IMR-90 (cell line): ENCODE data around the gene NCCRP1. TPM values are rescaled to one million over a fixed set of nuclear protein-coding genes. Genes with fewer than 3 reads are reported as not detected.

Source experiments
- ATAC-seq: fragments of 200-7000 bp; cut with Tn5 transposase; 2 replicates; pipeline ENCODE4 v1.9.1; 2020; ENCODE audit warnings: low read depth, mild to moderate bottlenecking, moderate library complexity
- BruUV-seq: library from RNA; stranded (reverse); fragments of 400-500 nt; replicated peaks from 2 replicates; lab custom pipeline; 2021; lab: Mats Ljungman, UMichigan
- CTCF ChIA-PET: fragments of 300-600 bp; formaldehyde crosslinking; extraction: SDS; loops from one replicate; lab custom pipeline; 2021; ENCODE audit warnings: antibody characterized with exemption; lab: Yijun Ruan, JAX
- POLR2A ChIA-PET: fragments of 300-600 bp; sonication (Branson Sonifier 250); formaldehyde crosslinking; loops from one replicate; lab custom pipeline; 2022; ENCODE audit warnings: antibody characterized with exemption; ENCODE audit not compliant: unreplicated experiment; lab: Charles Lee
- DNase-seq: peaks from one replicate; pipeline ENCODE4 v3.0.0; 2013
- H2AFZ ChIP-seq: replicated peaks from 2 replicates; pipeline ENCODE3; 2013; ENCODE audit warnings: low read length, mild to moderate bottlenecking; ENCODE audit not compliant: poor library complexity
- H2AK5ac ChIP-seq: 2 replicates; pipeline ENCODE4 v1.6.1; 2013; ENCODE audit warnings: low read depth, low read length, inconsistent platforms
- H2AK9ac ChIP-seq: replicated peaks from 2 replicates; pipeline ENCODE3; 2013; ENCODE audit warnings: mild to moderate bottlenecking, low read depth, low read length, moderate library complexity; ENCODE audit not compliant: poor library complexity
- H2BK120ac ChIP-seq: 2 replicates; pipeline ENCODE4 v1.6.1; 2013; ENCODE audit warnings: low read depth, low read length, inconsistent platforms
- H2BK15ac ChIP-seq: 3 replicates; pipeline ENCODE4 v1.6.1; 2013; ENCODE audit warnings: low read depth, low read length, inconsistent platforms
- H2BK20ac ChIP-seq: 2 replicates; pipeline ENCODE4 v1.6.1; 2013; ENCODE audit warnings: low read depth, mild to moderate bottlenecking, inconsistent platforms, low read length, moderate library complexity
- H2BK5ac ChIP-seq: 2 replicates; pipeline ENCODE4 v1.6.1; 2013; ENCODE audit warnings: mild to moderate bottlenecking, low read depth, low read length, inconsistent platforms; ENCODE audit not compliant: poor library complexity, severe bottlenecking
- H3K14ac ChIP-seq: replicated peaks from 2 replicates; pipeline ENCODE4 v1.6.1; 2013; ENCODE audit warnings: low read depth, low read length, inconsistent platforms
- H3K18ac ChIP-seq: 2 replicates; pipeline ENCODE4 v1.6.1; 2013; ENCODE audit warnings: low read depth, low read length, control low read depth
- H3K23ac ChIP-seq: 2 replicates; pipeline ENCODE4 v1.6.1; 2013; ENCODE audit warnings: low read depth, low read length, inconsistent platforms
- H3K27ac ChIP-seq: 2 replicates; pipeline ENCODE4 v1.5.1; 2013; ENCODE audit warnings: mild to moderate bottlenecking, control low read depth, low read length; ENCODE audit not compliant: insufficient read depth
- H3K27me3 ChIP-seq: 2 replicates; pipeline ENCODE4 v1.6.1; 2013; ENCODE audit warnings: low read length; ENCODE audit not compliant: control insufficient read depth, insufficient read depth
- H3K36me3 ChIP-seq: 2 replicates; pipeline ENCODE4 v1.6.1; 2013; ENCODE audit warnings: low read length, mixed read lengths; ENCODE audit not compliant: control insufficient read depth, insufficient read depth
- H3K4ac ChIP-seq: 2 replicates; pipeline ENCODE4 v1.6.1; 2013; ENCODE audit warnings: low read depth, low read length, inconsistent platforms
- H3K4me1 ChIP-seq: 2 replicates; pipeline ENCODE4 v1.6.1; 2013; ENCODE audit warnings: low read length, mixed read lengths; ENCODE audit not compliant: control insufficient read depth, insufficient read depth
- H3K4me2 ChIP-seq: 2 replicates; pipeline ENCODE4 v1.6.1; 2013; ENCODE audit warnings: low read depth, mild to moderate bottlenecking, control low read depth, low read length, moderate library complexity
- H3K4me3 ChIP-seq: 2 replicates; pipeline ENCODE4 v1.5.1; 2013; ENCODE audit warnings: low read depth, mild to moderate bottlenecking, control low read depth, low read length, moderate library complexity; ENCODE audit not compliant: insufficient read depth
- H3K56ac ChIP-seq: 2 replicates; pipeline ENCODE4 v1.6.1; 2013; ENCODE audit warnings: low read length, inconsistent platforms; ENCODE audit not compliant: insufficient read depth; ENCODE audit errors: extremely low read depth
- H3K79me1 ChIP-seq, 2 experiments: 2 replicates each; pipeline ENCODE4 v1.6.1; 2013; ENCODE audit warnings: low read length in 2 of 2, inconsistent platforms in 1 of 2, low read depth in 1 of 2
- H3K9ac ChIP-seq: 2 replicates; pipeline ENCODE4 v1.6.1; 2013; ENCODE audit warnings: low read depth, low read length, control low read depth
- H3K9me1 ChIP-seq: 2 replicates; pipeline ENCODE4 v1.6.1; 2013; ENCODE audit warnings: low read length, inconsistent platforms; ENCODE audit not compliant: insufficient read depth
- H3K9me3 ChIP-seq: 2 replicates; pipeline ENCODE4 v1.6.1; 2013; ENCODE audit warnings: low read length; ENCODE audit not compliant: control insufficient read depth, insufficient read depth
- H4K20me1 ChIP-seq: 2 replicates; pipeline ENCODE4 v1.6.1; 2013; ENCODE audit warnings: low read length, inconsistent platforms; ENCODE audit not compliant: insufficient read depth
- H4K5ac ChIP-seq: 2 replicates; pipeline ENCODE4 v1.6.1; 2013; ENCODE audit warnings: mild to moderate bottlenecking, low read depth, low read length, control low read depth
- H4K8ac ChIP-seq, 2 experiments: 2 replicates each; pipeline ENCODE4 v1.6.1; 2013; ENCODE audit warnings: low read depth in 2 of 2, low read length in 2 of 2, control low read depth in 1 of 2, inconsistent platforms in 1 of 2
- H4K91ac ChIP-seq: 2 replicates; pipeline ENCODE4 v1.6.1; 2013; ENCODE audit warnings: low read depth, low read length, inconsistent platforms; ENCODE audit not compliant: insufficient read depth
- BHLHE40 ChIP-seq: fragments of 150-350 bp; IDR thresholded peaks from 2 replicates; pipeline ENCODE4 v1.6.1; 2016; ENCODE audit warnings: mild to moderate bottlenecking, low read depth, low read length
- CEBPB ChIP-seq: IDR thresholded peaks from 2 replicates; pipeline ENCODE4 v1.6.1; 2012; ENCODE audit warnings: low read depth, low read length, improper control_type of control experiment
- CHD1 ChIP-seq: IDR thresholded peaks from 2 replicates; pipeline ENCODE4 v1.6.1; 2012; ENCODE audit warnings: low read depth, low read length, improper control_type of control experiment
- ELK1 ChIP-seq: fragments of 150-350 bp; IDR thresholded peaks from 2 replicates; pipeline ENCODE4 v1.6.1; 2016; ENCODE audit warnings: low read depth, mild to moderate bottlenecking, low read length, moderate library complexity, borderline replicate concordance
- FOS ChIP-seq: fragments of 150-350 bp; IDR thresholded peaks from 2 replicates; pipeline ENCODE4 v1.6.1; 2016; ENCODE audit warnings: low read depth, low read length
- MAZ ChIP-seq: IDR thresholded peaks from 2 replicates; pipeline ENCODE4 v1.6.1; 2012; ENCODE audit warnings: low read depth, mild to moderate bottlenecking, low read length, improper control_type of control experiment, moderate library complexity, borderline replicate concordance
- POLR2A ChIP-seq: IDR thresholded peaks from 2 replicates; pipeline ENCODE4 v1.6.1; 2012; ENCODE audit warnings: mild to moderate bottlenecking, low read depth, low read length
- RAD21 ChIP-seq: IDR thresholded peaks from 2 replicates; pipeline ENCODE4 v1.6.1; 2012; ENCODE audit warnings: low read length, improper control_type of control experiment
- RCOR1 ChIP-seq: IDR thresholded peaks from 2 replicates; pipeline ENCODE4 v1.6.1; 2012; ENCODE audit warnings: mild to moderate bottlenecking, low read length, improper control_type of control experiment; ENCODE audit not compliant: insufficient replicate concordance
- RFX5 ChIP-seq: IDR thresholded peaks from 2 replicates; pipeline ENCODE4 v1.8.0; 2012; ENCODE audit warnings: low read depth, mild to moderate bottlenecking, low read length, moderate library complexity
- SMC3 ChIP-seq: fragments of 150-350 bp; IDR thresholded peaks from 2 replicates; pipeline ENCODE4 v1.6.1; 2016; ENCODE audit warnings: low read depth, mild to moderate bottlenecking, antibody characterized with exemption, low read length, moderate library complexity
- USF2 ChIP-seq: fragments of 150-350 bp; IDR thresholded peaks from 2 replicates; pipeline ENCODE4 v1.6.1; 2017; ENCODE audit warnings: mild to moderate bottlenecking, antibody characterized with exemption, low read length, low read depth
- WGBS, 2 experiments: methylation state at CpG; one replicate each; pipeline versions ENCODE4 v1.1.5 to v1.1.7; 2013; ENCODE audit warnings: missing lambda C conversion rate in 2 of 2; ENCODE audit not compliant: insufficient read length in 1 of 2; ENCODE audit errors: extremely low coverage in 2 of 2; 5-methylcytosine and 5-hydroxymethylcytosine counted together
- dilution Hi-C: fragments of 300-500 bp; cut with HindIII; formaldehyde crosslinking; loops from one replicate; pipeline ENCODE4 v1.14.3; 2018; ENCODE audit warnings: low sequenced_read_pairs; ENCODE audit not compliant: unreplicated experiment
- in situ Hi-C: fragments of 300-500 bp; cut with MboI; formaldehyde crosslinking; loops from 3 replicates; pipeline ENCODE4 v1.14.3; 2019; ENCODE audit warnings: low sequenced_read_pairs, inconsistent platforms, mixed read lengths
- intact Hi-C: fragments of 100-400 bp; cut with micrococcal nuclease; formaldehyde crosslinking; loops from 2 replicates; pipeline ENCODE4 v1.10.0; 2022
- polyA plus RNA-seq, 3 experiments: library from polyadenylated mRNA; depleted of rRNA; stranded (reverse); fragments of >200 nt; gene quantifications; 2 replicates each; pipeline ENCODE4 v1.2.3, GENCODE V29; 2012; ENCODE audit warnings: low replicate concordance in 1 of 3
- total RNA-seq: library from RNA; depleted of rRNA; stranded (reverse); fragments of >200 nt; gene quantifications from 2 replicates; pipeline ENCODE4 v1.2.3, GENCODE V29; 2012

Gene NCCRP1
- total and polyA plus RNA-seq, 2 of the 4 experiments (the other 2 are of a cell fraction) = not detected

GRCh38 chr19:39165857-39166256 is 30.9 kb upstream of the NCCRP1 start:
- H3K27ac ChIP-seq = no peak overlapping the region
- H4K20me1 ChIP-seq = peaks cover 37% of the 10 kb centered on the region
- H2BK15ac ChIP-seq = no peak overlapping the region
- H2AK5ac ChIP-seq = no peak overlapping the region
- peaks cover 14% of the 10 kb centered on the region for H3K36me3 ChIP-seq
- no CpG with 5 or more reads among the region's 7 CpGs for WGBS, 2 experiments
- no peak overlapping the region for H2BK20ac ChIP-seq
- no peak overlapping the region for H3K4me3 ChIP-seq
- no peak overlapping the region for H3K9ac ChIP-seq
- H2AK9ac ChIP-seq = no peak overlapping the region
- no peak overlapping the region for H3K23ac ChIP-seq
- in situ Hi-C loops = no loop called here
- no peak overlapping the region for H2BK120ac ChIP-seq
- no peak for DNase-seq
- H4K91ac ChIP-seq = no peak overlapping the region
- ATAC-seq = no peak
- H3K56ac ChIP-seq = no peak overlapping the region
- H3K14ac ChIP-seq = no peak overlapping the region
- H3K9me1 ChIP-seq = peaks cover 10% of the 10 kb centered on the region
- BruUV-seq = no TSS peak
- H3K9me3 ChIP-seq = no peaks in the 10 kb centered on the region
- no peak overlapping the region for H2BK5ac ChIP-seq
- intact Hi-C loops = no loop called here
- dilution Hi-C loops = no loop called here
- H2AFZ ChIP-seq = no peak overlapping the region
- H3K18ac ChIP-seq = no peak overlapping the region
- H4K5ac ChIP-seq = no peak overlapping the region
- no peaks in the 10 kb centered on the region for H3K27me3 ChIP-seq
- ChIA-PET POLR2A (no interaction called here), CTCF (interaction anchor here (0.6 kb wide), 1 partner anchor 11 kb away, joined by 3 read pairs; no protein-coding TSS in a partner anchor)
- H4K8ac ChIP-seq = no peak overlapping the region
- peaks cover 4% of the 10 kb centered on the region for H3K4me1 ChIP-seq
- H3K4ac ChIP-seq = no peak overlapping the region
- H3K4me2 ChIP-seq = no peak overlapping the region
- no peak for TF ChIP-seq POLR2A
- TF ChIP-seq RAD21 = no peak
- TF ChIP-seq CEBPB = no peak
- no peak for TF ChIP-seq ELK1
- TF ChIP-seq CHD1 = no peak
- TF ChIP-seq USF2 = no peak
- TF ChIP-seq MAZ = no peak
- no peak for TF ChIP-seq FOS
- TF ChIP-seq SMC3 = no peak
- TF ChIP-seq BHLHE40 = no peak
- no peak for TF ChIP-seq RFX5
- TF ChIP-seq RCOR1 = no peak
- peaks cover 21 to 60% of the 10 kb centered on the region in 2 experiments for H3K79me1 ChIP-seq
